DND-41 (cell line): ENCODE data around the gene HSH2D.
A peak's percentile ranks its signal among the peaks of the same experiment; 100 is the strongest.

ENCODE experiments used
- ATAC-seq: fragments of 200-7000 bp; cut with Tn5 transposase; 3 replicates; pipeline ENCODE4 v1.9.1; 2021; ENCODE audit warnings: low read depth; ENCODE audit not compliant: insufficient read depth
- DNase-seq: peaks from one replicate; pipeline ENCODE4 v3.0.0-alpha.2; 2020
- H2AFZ ChIP-seq: 2 replicates; pipeline ENCODE4 v1.6.0; 2012; ENCODE audit warnings: low read depth, low read length
- H3K27ac ChIP-seq: 2 replicates; pipeline ENCODE4 v1.5.1; 2012; ENCODE audit warnings: low read length, inconsistent platforms
- H3K27me3 ChIP-seq: fragments of 200-600 bp; sonication (generic); 2 replicates; pipeline ENCODE4 v1.6.0; 2012; ENCODE audit warnings: low read length, mild to moderate bottlenecking, inconsistent platforms; ENCODE audit not compliant: insufficient read depth, poor library complexity
- H3K36me3 ChIP-seq: 2 replicates; pipeline ENCODE4 v1.5.1; 2012; ENCODE audit warnings: low read length, inconsistent platforms; ENCODE audit not compliant: insufficient read depth
- H3K4me1 ChIP-seq: 2 replicates; pipeline ENCODE4 v1.5.1; 2012; ENCODE audit warnings: mild to moderate bottlenecking, low read length; ENCODE audit not compliant: insufficient read depth
- H3K4me2 ChIP-seq: 2 replicates; pipeline ENCODE4 v1.6.0; 2012; ENCODE audit warnings: mild to moderate bottlenecking, moderate library complexity, low read length, inconsistent platforms; ENCODE audit not compliant: insufficient read depth
- H3K4me3 ChIP-seq, 2 experiments: fragments of 200-600 bp in 1 of 2; shearing (Covaris generic) in 1 of 2; 2 replicates each; pipeline ENCODE4 v1.5.1; 2012 to 2016; ENCODE audit warnings: inconsistent platforms in 2 of 2, low read length in 2 of 2, mild to moderate bottlenecking in 2 of 2, low read depth in 1 of 2, moderate library complexity in 1 of 2
- H3K79me2 ChIP-seq: 2 replicates; pipeline ENCODE4 v1.6.0; 2012; ENCODE audit warnings: low read length, inconsistent platforms; ENCODE audit not compliant: insufficient read depth
- H3K9ac ChIP-seq: 2 replicates; pipeline ENCODE4 v1.6.0; 2012; ENCODE audit warnings: low read depth, mild to moderate bottlenecking, inconsistent platforms, low read length, moderate library complexity
- H3K9me3 ChIP-seq: 2 replicates; pipeline ENCODE4 v1.5.1; 2012; ENCODE audit warnings: low read length, moderate library complexity, mild to moderate bottlenecking, inconsistent platforms; ENCODE audit not compliant: insufficient read depth, severe bottlenecking
- H4K20me1 ChIP-seq: 2 replicates; pipeline ENCODE4 v1.6.0; 2012; ENCODE audit warnings: low read length; ENCODE audit not compliant: insufficient read depth
- EZH2 ChIP-seq: IDR thresholded peaks from 3 replicates; pipeline ENCODE4 v1.6.1; 2012; ENCODE audit warnings: borderline replicate concordance, low read depth, mild to moderate bottlenecking, moderate library complexity, low read length, inconsistent platforms; ENCODE audit not compliant: severe bottlenecking
- TF ChIP-seq, protein P1 (sequence below): IDR thresholded peaks from 2 replicates; pipeline ENCODE4 v1.5.1; 2012; ENCODE audit warnings: borderline replicate concordance, low read length, moderate library complexity, mild to moderate bottlenecking; ENCODE audit not compliant: poor library complexity, severe bottlenecking; ENCODE audit errors: extremely low read depth

Gene HSH2D, protein sequence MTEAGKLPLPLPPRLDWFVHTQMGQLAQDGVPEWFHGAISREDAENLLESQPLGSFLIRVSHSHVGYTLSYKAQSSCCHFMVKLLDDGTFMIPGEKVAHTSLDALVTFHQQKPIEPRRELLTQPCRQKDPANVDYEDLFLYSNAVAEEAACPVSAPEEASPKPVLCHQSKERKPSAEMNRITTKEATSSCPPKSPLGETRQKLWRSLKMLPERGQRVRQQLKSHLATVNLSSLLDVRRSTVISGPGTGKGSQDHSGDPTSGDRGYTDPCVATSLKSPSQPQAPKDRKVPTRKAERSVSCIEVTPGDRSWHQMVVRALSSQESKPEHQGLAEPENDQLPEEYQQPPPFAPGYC

DNA sequence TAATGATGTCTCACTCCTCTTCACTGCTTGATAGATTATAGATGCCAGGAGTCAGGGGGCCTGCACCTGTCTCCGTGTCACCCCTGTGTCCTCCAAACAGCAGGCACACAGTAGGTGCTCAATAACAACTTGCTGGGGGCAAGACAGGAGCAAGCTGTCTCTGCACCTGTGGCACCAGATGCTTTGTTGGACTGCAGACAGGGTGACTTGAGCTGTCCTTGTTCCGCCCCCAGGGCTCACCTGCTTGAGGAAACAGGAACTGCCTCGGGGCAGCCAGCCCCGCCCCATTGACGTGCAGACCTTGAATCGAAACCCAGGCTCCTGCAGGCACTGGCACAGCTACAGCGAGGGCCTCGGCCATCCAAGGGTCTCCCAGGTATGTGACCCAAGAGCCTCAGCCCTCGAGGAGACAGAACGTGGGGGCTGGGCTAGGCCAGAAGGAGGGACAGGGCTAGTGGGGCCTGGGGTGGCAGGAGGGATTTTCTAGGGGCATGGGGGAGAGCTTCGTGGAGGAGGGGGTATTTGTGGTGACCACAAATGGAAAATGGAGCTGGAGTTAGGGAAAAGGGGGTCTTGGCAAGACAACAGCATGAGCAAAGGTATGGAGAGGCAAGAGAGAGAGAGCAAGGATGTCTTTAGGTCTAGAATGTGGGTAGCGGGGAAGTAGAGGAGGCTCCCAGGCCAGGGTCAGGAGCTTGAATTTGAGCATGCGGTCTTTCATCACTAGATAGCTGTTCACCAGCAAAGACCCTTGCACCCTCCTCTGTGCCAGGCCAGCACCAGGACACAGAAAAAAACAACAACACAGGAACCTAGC lies at the start of gene HSH2D:
HSH2D (plus strand) TSS at position 287 of the 817 bp plus-strand sequence. CDS start 5,066 bp downstream, outside the sequence.
- no peak for ATAC-seq
- no peaks in the 10 kb centered on the region for H3K9me3 ChIP-seq

DNA sequence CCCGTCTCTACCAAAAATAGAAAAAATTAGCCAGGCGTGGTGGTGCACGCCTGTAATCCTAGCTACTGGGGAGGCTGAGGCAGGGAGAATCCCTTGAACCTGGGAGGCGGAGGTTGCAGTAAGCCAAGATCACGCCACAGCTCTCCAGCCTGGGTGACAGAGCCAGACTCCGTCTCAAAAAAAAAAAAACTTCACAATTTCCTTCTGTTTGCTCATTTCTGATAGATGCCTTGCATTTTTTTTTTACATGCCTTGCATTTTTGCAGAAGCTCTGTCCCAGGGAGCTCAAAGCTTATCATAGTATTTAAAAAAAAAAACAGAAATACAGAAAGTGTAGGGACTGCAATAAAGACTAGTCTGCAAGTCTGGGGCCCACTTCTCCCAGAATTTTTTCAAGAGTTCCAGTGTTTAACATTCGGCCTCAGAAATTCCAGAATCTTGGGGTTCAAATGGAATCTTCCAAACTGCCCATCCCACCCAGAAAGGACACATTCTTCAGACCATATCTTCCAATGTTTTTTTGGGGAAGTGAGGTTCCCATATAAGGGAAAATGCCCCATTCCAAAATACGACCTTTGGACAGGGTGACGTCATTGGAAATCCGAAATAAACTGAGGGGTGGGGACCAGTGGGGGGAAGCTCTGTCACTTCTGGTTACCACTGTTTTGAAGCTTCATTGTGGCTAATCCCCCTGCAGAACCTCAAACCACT lies 49.0 kb upstream of the HSH2D start:
- Histone ChIP-seq H3K27me3 (no peaks in the 10 kb centered on the region), H3K79me2 (peaks cover 2% of the 10 kb centered on the region; the same call in 1 of the 2 replicates), H3K27ac (no peak overlapping the region), H3K4me2 (no peak overlapping the region), H3K36me3 (peaks cover 91% of the 10 kb centered on the region), H4K20me1 (peaks cover 4% of the 10 kb centered on the region), H3K4me3 (no peak overlapping the region), H2AFZ (no peak overlapping the region), H3K9me3 (no peaks in the 10 kb centered on the region), H3K4me1 (no peaks in the 10 kb centered on the region), H3K9ac (no peak overlapping the region)
- ATAC-seq: no peak
- TF ChIP-seq EZH2: no peak
- TF ChIP-seq, protein P1, sequence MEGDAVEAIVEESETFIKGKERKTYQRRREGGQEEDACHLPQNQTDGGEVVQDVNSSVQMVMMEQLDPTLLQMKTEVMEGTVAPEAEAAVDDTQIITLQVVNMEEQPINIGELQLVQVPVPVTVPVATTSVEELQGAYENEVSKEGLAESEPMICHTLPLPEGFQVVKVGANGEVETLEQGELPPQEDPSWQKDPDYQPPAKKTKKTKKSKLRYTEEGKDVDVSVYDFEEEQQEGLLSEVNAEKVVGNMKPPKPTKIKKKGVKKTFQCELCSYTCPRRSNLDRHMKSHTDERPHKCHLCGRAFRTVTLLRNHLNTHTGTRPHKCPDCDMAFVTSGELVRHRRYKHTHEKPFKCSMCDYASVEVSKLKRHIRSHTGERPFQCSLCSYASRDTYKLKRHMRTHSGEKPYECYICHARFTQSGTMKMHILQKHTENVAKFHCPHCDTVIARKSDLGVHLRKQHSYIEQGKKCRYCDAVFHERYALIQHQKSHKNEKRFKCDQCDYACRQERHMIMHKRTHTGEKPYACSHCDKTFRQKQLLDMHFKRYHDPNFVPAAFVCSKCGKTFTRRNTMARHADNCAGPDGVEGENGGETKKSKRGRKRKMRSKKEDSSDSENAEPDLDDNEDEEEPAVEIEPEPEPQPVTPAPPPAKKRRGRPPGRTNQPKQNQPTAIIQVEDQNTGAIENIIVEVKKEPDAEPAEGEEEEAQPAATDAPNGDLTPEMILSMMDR: no peak
- no peak for DNase-seq

More for the DNA sequence above, at the start of gene HSH2D:
- Histone ChIP-seq H3K9ac (no peak within 1 kb of the TSS), H3K4me3 (no peak within 1 kb of the TSS), H3K4me2 (no peak within 1 kb of the TSS), H3K36me3 (no peaks in the 10 kb centered on the region), H4K20me1 (no peaks in the 10 kb centered on the region), H3K4me1 (no peaks in the 10 kb centered on the region), H3K79me2 (no peaks in the 10 kb centered on the region), H2AFZ (no peak within 1 kb of the TSS), H3K27me3 (no peaks in the 10 kb centered on the region), H3K27ac (no peak within 1 kb of the TSS)
- no peak for DNase-seq
- TF ChIP-seq, protein P1: no peak
- TF ChIP-seq EZH2: no peak

DNA sequence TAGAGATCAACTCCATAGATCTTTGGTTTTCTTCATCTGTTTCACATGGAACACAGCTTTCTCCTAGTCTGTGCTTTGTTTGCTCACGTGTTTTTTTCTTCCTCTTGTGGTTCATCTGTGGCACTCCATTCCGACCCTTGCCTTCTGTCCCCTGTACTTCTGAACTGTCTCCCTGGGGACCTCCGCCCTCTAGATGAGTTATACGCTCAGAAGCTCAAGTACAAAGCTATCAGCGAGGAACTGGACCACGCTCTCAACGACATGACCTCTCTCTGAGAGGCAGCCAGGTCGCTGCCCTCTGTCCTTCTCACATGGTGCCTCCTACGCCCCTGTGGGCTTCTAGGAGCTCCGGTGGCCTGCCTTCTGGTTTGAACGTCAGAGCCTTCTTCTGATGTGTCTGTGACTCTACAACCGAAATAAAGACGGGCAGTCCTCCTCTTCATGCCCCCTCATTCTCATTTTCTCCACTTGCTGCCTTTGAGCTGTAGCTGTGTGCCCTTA lies 48.4 kb upstream of the HSH2D start:
- Histone ChIP-seq H3K27ac (no peak overlapping the region), H3K4me3 (no peak overlapping the region), H3K4me1 (no peaks in the 10 kb centered on the region), H3K4me2 (no peak overlapping the region), H3K9ac (no peak overlapping the region), H3K36me3 (peaks cover 91% of the 10 kb centered on the region), H3K9me3 (no peaks in the 10 kb centered on the region), H3K79me2 (peaks cover 2% of the 10 kb centered on the region; the same call in 1 of the 2 replicates), H3K27me3 (no peaks in the 10 kb centered on the region), H4K20me1 (peaks cover 4% of the 10 kb centered on the region), H2AFZ (no peak overlapping the region)
- TF ChIP-seq EZH2: no peak
- TF ChIP-seq, protein P1: no peak
- ATAC-seq: 0 out of 3 replicates have a peak, but pooled peaks have one; percentile 31
- DNase-seq: no peak
